Muscle layer of duodenum (tissue), 2 donors: ENCODE data around the gene RIPOR2.

Experiments
- H3K27ac ChIP-seq: one replicate; pipeline ENCODE4 v1.7.0; 2013; ENCODE audit warnings: mild to moderate bottlenecking, low read length
- H3K27me3 ChIP-seq: one replicate; pipeline ENCODE4 v1.7.0; 2013; ENCODE audit warnings: low read depth, mild to moderate bottlenecking, control low read depth, low read length
- H3K36me3 ChIP-seq, 2 donors: one replicate each; pipeline ENCODE4 v1.7.0; 2013; ENCODE audit warnings: low read length in 2 of 2, control low read depth in 1 of 2, mild to moderate bottlenecking in 1 of 2; ENCODE audit not compliant: insufficient read depth in 2 of 2, control insufficient read depth in 1 of 2
- H3K4me1 ChIP-seq, 2 donors: one replicate each; pipeline ENCODE4 v1.7.0; 2013; ENCODE audit warnings: low read length in 2 of 2, mild to moderate bottlenecking in 2 of 2, control low read depth in 1 of 2, moderate library complexity in 1 of 2; ENCODE audit not compliant: insufficient read depth in 2 of 2, control insufficient read depth in 1 of 2
- H3K4me3 ChIP-seq, 2 donors: one replicate each; pipeline ENCODE4 v1.7.0; 2013; ENCODE audit warnings: low read length in 2 of 2, low read depth in 1 of 2, mild to moderate bottlenecking in 1 of 2
- H3K9me3 ChIP-seq, 2 donors: one replicate each; pipeline ENCODE4 v1.7.0; 2013; ENCODE audit warnings: low read length in 2 of 2, control low read depth in 1 of 2, mild to moderate bottlenecking in 1 of 2; ENCODE audit not compliant: control insufficient read depth in 1 of 2
- donor health status: healthy.

RIPOR2 gene

DNA sequence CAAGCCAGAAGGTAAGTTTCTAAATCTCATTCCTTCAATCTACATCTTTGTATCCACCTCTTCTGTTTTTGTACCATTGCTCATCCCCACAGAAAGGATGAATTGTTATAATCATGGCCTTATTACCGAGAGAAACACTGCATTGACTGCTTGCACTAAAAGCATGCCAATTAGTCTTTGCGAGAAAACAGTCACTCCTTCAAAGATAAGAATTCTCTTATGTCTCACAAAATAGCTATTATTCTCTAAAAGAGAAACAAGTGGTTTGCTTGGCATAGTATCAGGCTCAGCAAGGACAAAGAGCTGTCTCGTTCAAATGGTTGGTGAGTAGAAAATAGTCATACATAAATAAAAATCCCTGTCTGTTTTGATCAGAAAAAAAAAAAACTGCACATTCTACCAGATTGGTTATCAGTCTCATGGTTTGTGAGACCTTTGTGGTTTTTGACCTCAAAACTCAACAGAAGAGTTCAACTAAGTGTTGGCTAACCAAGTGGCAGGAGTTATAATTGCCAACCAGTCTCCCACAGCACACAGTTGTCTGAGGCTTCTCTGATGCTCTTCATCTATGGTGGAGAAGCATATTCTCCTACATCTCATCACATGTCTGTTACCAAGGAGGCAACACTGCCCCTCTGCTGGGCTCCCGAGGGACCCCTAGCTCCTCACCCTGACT, 101.9 kb downstream of the RIPOR2 start:
- Histone ChIP-seq H3K9me3 (no peaks in the 10 kb centered on the region), H3K4me3 (no peak overlapping the region), H3K27ac (no peak overlapping the region), H3K36me3 (peaks cover 0 to 20% of the 10 kb centered on the region in 2 donors), H3K27me3 (no peaks in the 10 kb centered on the region), H3K4me1 (peaks cover 0 to 5% of the 10 kb centered on the region in 2 donors)

DNA sequence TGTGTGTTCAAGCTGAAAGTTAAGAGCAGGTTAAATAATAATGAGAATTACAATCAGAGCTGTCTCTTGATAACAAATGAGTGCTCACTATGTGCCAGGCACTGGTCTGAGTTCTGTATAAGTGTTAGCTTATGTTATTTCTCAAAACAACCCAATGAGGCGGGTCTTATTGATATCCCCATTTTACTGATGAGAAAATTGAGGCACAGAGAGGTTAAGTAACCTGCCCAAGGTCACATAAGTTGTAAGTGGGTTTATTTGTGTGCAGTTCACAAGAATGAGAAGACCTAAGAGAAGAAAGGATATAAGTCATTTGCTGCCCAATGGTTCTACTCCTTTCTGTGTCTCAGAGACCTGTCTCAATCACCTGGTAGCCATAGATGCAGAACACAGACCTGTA, 103.0 kb downstream of the RIPOR2 start:
- H3K4me3 ChIP-seq: no peak overlapping the region
- peaks cover 0 to 5% of the 10 kb centered on the region in 2 donors for H3K4me1 ChIP-seq
- H3K36me3 ChIP-seq: peaks cover 0 to 22% of the 10 kb centered on the region in 2 donors
- no peak overlapping the region for H3K27ac ChIP-seq
- no peaks in the 10 kb centered on the region for H3K27me3 ChIP-seq
- no peaks in the 10 kb centered on the region for H3K9me3 ChIP-seq

DNA sequence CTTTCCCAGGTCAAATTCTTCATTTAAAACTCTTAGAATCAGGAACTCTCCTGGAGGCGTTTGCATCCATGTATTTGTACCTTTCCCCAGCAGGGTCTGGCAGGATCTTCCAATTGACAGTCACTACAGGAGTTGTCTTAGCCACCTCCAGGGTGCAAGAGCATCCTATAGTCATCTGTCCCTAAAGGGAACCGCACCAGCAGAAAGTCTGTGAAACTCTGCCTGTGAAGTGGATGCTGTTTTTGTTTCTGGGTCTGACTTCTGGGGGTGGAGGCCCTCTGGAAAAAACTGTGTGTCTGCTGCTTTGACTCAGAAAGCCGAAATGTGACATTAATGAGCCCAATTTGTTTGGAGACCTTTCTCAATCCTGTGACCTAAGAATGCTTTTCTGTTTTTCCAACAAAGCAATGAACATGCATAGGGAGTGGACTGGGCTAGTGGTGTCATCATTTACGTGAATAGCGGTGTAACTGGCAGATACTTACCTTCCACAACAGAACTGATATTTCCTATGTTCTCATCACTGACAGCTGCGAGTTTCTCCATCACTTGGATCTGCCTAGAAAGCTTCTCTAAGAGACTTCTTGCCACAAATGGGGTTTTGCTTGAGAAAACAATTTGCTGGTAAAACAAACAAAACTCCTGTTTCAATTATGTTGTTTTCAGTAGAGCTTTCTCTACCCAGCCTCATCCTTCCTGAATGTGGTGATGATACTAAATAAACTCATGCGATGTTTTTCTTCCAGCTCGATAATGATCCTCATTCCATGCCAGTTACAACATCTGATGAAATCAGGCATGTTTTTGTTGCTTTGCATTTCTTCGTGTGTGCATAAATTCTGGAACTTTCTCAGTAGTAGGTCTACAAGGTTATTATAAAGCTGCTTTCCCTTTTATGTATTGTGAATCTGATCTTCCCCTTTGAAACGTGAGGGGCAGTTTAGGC, 103.7 kb downstream of the RIPOR2 start:
- H3K36me3 ChIP-seq: peaks cover 0 to 28% of the 10 kb centered on the region in 2 donors
- peaks cover 0 to 5% of the 10 kb centered on the region in 2 donors for H3K4me1 ChIP-seq
- H3K27ac ChIP-seq: no peak overlapping the region
- no peaks in the 10 kb centered on the region for H3K27me3 ChIP-seq
- H3K4me3 ChIP-seq: no peak overlapping the region
- H3K9me3 ChIP-seq: no peaks in the 10 kb centered on the region

DNA sequence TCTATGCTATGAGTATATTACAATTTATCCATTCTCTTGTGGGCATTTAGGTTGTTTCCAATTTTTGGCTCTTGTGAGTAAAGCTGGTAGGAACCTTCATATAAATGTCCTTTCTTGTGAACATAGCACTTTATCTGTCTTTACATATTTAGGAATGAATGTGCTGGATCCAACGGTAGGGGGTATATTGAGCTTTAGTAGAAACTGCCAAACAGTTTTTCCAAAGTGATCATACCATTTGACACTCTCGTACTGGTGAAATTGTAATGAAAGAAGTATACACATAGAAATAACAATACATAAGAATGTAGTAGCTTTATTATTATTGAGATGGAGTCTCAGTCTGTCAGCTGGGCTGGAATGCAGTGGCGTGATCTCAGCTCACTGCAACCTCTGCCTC, 106.1 kb downstream of the RIPOR2 start:
- no peak overlapping the region for H3K4me3 ChIP-seq
- H3K27me3 ChIP-seq: no peaks in the 10 kb centered on the region
- no peaks in the 10 kb centered on the region for H3K9me3 ChIP-seq
- H3K4me1 ChIP-seq: no peaks in the 10 kb centered on the region
- H3K27ac ChIP-seq: no peak overlapping the region
- peaks cover 0 to 28% of the 10 kb centered on the region in 2 donors for H3K36me3 ChIP-seq

- Histone ChIP-seq H3K9me3 (no peaks in the 10 kb centered on the region), H3K4me3 (no peak overlapping the region), H3K36me3 (peaks cover 0 to 28% of the 10 kb centered on the region in 2 donors), H3K27ac (no peak overlapping the region), H3K27me3 (no peaks in the 10 kb centered on the region), H3K4me1 (no peaks in the 10 kb centered on the region)
Measured at GRCh38 chr6:24827970-24828369, 107.8 kb downstream of the RIPOR2 start.

DNA sequence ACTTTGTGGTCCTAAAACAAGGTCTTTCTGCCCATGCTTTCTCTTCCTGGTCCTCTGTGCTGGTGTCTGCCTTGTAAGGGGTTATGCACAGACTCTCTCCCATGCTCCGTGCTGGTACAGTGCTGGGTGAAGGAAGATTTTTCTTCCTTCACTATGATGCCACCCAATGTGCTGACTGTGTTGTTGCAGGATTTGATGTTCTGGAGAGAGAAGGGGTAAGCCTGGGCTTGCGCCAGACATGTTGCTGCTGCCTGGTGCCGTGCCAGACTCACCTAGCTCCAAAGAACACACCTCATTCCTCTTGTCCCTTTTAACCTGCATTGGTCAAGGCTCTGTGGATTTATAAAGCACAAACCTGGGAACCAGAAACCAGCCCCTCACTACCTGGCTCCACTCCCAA, 108.6 kb downstream of the RIPOR2 start:
- Histone ChIP-seq H3K9me3 (no peaks in the 10 kb centered on the region), H3K4me3 (no peak overlapping the region), H3K27me3 (no peaks in the 10 kb centered on the region), H3K36me3 (peaks cover 0 to 23% of the 10 kb centered on the region in 2 donors), H3K4me1 (no peaks in the 10 kb centered on the region), H3K27ac (no peak overlapping the region)

GRCh38 chr6:24825130-24825630, 110.6 kb downstream of the RIPOR2 start:
- Histone ChIP-seq H3K27ac (no peak overlapping the region), H3K27me3 (no peaks in the 10 kb centered on the region), H3K4me1 (no peaks in the 10 kb centered on the region), H3K36me3 (peaks cover 0 to 15% of the 10 kb centered on the region in 2 donors), H3K9me3 (no peaks in the 10 kb centered on the region), H3K4me3 (no peak overlapping the region)

DNA sequence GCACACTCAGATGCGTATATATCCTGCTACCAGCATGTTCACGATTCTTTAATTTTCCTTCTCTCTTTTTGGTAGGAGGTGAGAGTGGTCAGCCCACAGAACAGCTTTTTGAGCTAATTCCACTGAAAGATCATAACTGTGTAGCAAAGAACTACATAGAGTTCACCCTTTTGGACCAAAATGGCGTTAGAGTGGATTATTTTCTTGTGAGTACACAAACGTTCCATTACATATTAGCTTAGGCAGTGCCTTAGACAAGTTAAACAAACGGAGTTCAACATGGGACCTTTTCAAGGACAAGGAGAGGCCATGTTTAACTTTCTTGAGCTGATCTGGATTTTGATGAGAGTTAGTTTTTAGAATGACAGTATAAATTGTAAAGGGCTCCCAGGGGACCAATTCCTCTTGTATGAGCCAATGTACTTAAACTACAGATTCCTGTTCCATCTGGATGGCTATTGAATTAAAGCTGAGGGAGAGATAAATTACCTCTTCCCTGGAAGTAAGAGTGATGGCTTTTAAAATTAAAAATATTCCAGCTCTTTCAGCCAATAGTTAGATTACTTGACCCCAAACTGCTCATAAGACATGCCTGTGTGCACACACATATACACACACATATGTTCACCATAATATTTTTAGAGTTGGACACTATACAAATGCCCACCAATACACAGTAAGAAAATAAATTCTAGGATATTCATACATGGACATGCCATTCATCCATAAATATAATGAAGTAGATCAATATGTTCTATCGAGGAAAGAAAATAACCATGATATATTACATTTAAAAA, 111.4 kb downstream of the RIPOR2 start:
- H3K4me1 ChIP-seq: no peaks in the 10 kb centered on the region
- no peaks in the 10 kb centered on the region for H3K9me3 ChIP-seq
- peaks cover 0 to 10% of the 10 kb centered on the region in 2 donors for H3K36me3 ChIP-seq
- H3K4me3 ChIP-seq: no peak overlapping the region
- no peaks in the 10 kb centered on the region for H3K27me3 ChIP-seq
- H3K27ac ChIP-seq: no peak overlapping the region

DNA sequence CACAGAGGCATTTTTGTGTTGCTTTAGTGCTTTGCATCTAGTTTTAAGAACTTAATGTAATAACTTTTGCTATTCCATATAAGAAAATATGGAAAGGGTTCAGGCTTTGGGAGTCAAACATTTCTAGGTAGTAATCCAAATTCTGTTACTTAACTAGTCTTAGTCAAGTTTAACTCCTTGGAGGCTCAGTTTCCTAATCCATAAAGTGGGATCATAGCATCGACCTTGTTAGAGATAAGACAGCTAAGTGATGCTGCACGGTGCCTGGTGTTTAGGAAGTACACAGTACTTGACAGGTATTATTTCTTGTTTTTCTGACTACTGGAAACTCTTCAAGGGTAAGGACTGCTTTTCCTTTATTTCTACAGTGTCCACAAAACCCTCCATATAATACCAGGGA, 112.6 kb downstream of the RIPOR2 start:
- peaks cover 0 to 9% of the 10 kb centered on the region in 2 donors for H3K36me3 ChIP-seq
- no peaks in the 10 kb centered on the region for H3K9me3 ChIP-seq
- no peak overlapping the region for H3K4me3 ChIP-seq
- no peaks in the 10 kb centered on the region for H3K27me3 ChIP-seq
- H3K27ac ChIP-seq: no peak overlapping the region
- H3K4me1 ChIP-seq: no peaks in the 10 kb centered on the region

DNA sequence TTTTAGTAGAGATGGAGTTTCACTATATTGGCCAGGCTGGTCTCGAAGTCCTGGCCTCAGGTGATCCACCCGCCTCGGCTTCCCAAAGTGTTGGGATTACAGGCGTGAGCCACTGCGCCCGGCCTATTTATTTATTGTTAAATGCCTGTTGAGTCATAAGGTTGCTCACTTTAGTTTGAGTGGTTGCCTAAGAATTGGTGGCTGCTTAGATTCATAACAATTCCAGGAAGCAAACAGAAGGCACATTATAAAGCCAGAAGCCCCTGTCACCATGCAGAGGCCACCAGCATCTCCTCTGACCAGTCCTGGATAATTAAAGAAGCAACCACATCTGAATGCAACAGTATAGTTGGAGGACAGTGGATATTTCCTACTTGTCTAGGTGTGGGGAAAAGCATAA, 113.1 kb downstream of the RIPOR2 start:
- Histone ChIP-seq H3K36me3 (peaks cover 0 to 6% of the 10 kb centered on the region in 2 donors), H3K27me3 (no peaks in the 10 kb centered on the region), H3K4me1 (no peaks in the 10 kb centered on the region), H3K9me3 (no peaks in the 10 kb centered on the region), H3K27ac (no peak overlapping the region), H3K4me3 (no peak overlapping the region)
